Midbrain (tissue), 1 donor: ENCODE data around the gene SRGAP1.

Experiments used
- DNase-seq: peaks from one replicate; lab custom pipeline; 2025; lab: John Stamatoyannopoulos, UW

Gene SRGAP1

GRCh38 chr12:63937378-63938316 lies 93.1 kb downstream of the SRGAP1 start:
- DNase-seq, result no peak

DNA sequence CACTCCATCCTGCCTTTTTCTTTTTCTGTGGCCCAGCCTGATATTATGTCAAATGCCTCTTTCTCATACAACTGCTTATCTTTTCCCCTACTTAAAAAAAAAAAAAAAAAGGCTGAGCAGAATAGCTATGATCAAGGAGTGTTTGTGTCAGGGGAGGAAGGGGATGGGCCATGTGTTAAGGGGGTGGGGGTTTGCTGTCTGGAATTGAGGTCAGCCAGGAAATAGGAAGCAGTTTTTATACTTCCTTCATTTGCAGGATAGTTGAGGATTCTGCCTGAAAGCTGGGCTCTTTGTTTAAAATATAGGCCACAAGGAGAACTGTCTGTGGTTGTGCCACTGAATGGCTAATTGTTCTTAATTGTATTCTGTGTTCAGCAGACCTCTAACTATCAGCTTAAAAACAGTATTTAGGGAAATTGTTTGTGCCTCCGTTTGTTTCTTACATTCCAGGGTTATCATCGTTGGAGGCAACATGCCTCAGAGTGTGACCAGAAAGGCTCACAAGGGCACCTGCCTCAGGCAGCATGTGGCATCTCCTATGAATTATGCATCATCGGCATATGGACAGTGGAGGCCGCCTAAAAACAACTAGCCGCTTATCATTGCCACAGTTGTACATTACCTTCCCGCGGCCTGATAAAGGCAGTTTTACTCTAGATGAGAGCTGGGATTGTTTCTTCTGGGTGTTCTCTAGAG lies 96.0 kb downstream of the SRGAP1 start:
- peak; percentile 63 for DNase-seq

DNA sequence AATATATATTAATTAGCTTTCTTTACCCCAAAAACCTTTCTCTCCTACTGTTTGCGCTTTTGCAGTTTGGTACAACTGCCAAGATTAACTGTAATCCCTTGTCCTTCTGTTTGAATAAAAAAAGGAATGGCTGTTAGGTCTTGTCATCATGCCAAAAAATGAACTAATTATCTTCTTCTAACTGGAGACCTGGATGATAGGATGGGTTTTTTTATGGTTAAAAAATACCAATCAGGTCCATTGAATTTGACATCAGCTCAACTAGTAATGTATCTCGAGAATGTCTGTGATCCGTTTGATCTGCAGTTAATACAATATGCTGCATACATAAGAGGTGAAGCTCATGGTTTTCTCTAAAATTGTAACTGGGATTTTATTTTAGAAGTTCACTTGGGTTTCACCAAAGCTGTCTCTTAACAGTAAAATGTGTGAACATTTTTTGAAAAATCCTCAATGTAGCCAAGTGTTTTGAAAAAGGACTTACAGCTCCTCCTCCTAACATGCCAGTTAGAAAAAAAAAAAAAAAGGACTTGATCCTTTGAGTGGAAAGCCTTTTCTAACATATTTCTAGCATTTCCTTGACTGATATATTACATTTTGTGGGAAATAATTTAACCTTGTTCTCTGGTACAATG lies 96.8 kb downstream of the SRGAP1 start:
- peak; percentile 62 for DNase-seq

- peak; percentile 49 for DNase-seq
Measured at GRCh38 chr12:63941879-63942278, 97.4 kb downstream of the SRGAP1 start.

DNA sequence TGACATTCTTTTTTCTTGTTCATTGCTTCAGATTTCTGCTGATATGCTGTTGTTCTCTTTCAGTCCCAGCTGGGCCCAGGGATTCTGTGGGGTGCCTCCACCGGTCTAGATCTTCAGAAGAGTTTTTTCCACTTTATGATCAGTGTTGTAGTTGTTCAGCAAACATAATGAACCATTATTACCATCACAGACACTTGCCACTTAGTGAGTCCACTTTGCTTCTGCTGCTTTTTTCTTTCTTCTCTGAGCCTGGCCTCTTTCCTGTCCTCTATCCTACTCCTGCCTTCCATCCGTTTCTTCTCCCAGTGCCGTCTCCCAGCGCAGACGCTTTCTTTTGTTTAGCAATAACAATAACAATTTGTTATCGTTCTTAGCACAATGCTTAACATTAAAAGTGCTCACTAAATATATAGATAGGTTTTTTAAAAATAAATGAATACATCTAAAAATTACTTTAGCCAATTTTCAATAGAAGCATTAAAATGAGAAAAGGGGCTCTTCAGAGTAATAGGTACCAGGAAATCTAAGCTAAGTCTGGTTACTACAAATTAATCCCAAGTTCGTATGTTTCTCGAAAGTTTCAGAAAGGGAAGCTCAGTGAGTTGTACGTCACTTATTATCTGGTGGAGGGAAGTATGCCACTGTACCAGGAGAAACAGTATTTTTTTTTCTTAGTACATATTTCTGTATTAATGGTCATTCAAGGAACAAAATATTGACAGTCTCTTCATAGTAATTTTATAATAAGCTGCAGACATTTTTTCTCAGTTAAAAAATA lies 98.2 kb downstream of the SRGAP1 start:
- no peak for DNase-seq

- DNase-seq, result no peak
Measured at GRCh38 chr12:63944034-63944579, 99.6 kb downstream of the SRGAP1 start.

- peak; percentile 33 for DNase-seq
Measured at GRCh38 chr12:63944586-63945228, 100.2 kb downstream of the SRGAP1 start.

DNA sequence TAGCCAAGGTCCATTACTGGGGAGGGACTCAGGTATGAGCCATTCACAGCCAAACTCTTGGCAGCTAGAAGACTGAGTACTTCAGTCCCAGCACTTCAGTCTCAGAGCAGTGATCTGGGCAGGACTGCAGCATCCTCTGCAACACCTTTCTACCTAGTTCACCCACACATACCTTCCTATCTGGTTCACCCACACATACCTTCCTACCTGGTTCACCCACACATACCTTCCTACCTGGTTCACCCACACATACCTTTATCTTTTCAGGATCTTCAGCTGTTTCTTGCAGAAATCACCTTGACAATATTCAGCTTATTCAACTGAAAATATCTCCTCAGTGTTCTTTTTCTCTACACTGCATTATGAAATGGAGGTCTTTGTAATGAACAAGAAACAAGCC lies 101.3 kb downstream of the SRGAP1 start:
- no peak for DNase-seq

GRCh38 chr12:63948211-63948610 lies 103.7 kb downstream of the SRGAP1 start:
- no peak for DNase-seq

- peak; percentile 73 for DNase-seq
Measured at GRCh38 chr12:63949902-63950301, 105.4 kb downstream of the SRGAP1 start.

- DNase-seq, result no peak
Measured at GRCh38 chr12:63952995-63953394, 108.5 kb downstream of the SRGAP1 start.

- no peak for DNase-seq
Measured at GRCh38 chr12:63955831-63956666, 111.5 kb downstream of the SRGAP1 start.

- DNase-seq, result no peak
Measured at GRCh38 chr12:63957496-63957895, 113.0 kb downstream of the SRGAP1 start.

DNA sequence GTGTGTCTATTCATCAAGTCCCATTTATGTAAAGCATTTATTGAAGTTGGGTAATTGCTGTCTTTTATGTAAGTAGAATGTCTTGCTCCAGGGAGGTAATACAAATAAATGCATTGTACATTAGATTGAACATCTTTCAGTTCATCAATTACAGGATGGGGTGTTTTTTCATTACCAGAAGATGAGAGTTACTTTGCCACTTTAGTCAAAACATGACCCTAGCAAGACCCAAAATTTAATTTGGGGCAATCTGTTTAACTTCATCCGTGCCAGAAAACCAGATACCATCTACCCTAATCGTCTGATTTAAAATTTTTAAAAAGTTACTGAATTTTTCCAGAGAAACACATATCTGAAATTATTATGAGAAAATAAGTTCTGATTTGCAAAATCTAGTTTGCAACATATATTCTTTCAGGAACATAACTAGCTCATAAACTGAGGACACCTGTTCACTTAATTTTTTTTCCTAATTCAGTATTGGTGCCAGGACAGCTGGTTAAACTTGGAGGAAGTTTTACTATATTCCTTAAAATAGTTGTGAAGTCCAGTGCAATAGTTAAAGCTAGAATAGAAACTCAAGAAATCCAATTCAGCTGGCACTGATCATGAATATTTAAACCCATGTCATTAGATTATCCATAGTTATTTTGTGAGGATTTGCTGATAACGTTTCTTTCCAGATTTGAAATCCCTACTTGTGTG lies 114.5 kb downstream of the SRGAP1 start:
- no peak for DNase-seq

GRCh38 chr12:63961048-63961447 lies 116.5 kb downstream of the SRGAP1 start:
- DNase-seq, result no peak

- DNase-seq, result no peak
Measured at GRCh38 chr12:63961543-63961942, 117.0 kb downstream of the SRGAP1 start.

DNA sequence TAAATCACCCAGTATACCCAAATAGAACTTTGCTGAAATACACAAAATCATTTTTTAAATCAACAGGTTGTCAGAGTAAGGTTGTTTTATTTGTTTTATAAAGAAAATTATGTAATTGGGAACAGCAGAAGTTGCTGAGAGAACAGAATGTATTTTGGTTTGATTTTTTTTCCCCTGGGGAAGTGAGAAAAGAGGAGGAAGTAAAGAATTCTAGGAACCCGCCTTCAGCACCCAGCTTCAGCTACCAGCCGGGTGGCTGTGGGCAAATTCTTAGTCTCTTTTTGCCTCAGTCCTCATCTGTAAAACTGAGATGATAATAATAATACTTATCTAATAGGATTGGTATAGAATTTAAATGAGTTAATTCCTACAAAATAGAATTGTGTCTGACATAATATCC lies 119.4 kb downstream of the SRGAP1 start:
- peak; percentile 20 for DNase-seq

DNA sequence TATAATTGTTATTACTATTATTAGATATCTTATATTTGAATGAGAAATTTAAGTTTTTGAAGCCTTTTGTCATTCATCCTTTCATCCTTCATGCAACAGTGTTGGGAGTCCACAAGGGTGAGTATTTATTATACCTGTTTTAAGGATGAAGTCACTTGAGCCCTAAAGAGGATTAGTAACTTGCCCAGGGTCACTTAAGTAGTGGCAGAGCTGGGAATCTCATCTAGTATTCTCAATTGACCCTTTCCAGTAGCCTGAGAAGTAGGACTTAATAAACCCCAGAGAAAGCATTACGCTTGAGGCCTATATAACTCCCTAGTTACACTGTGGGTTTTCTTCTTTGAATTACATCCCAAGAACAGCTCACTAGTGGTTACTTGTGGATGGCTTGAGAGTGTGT lies 119.8 kb downstream of the SRGAP1 start:
- DNase-seq, result no peak

DNA sequence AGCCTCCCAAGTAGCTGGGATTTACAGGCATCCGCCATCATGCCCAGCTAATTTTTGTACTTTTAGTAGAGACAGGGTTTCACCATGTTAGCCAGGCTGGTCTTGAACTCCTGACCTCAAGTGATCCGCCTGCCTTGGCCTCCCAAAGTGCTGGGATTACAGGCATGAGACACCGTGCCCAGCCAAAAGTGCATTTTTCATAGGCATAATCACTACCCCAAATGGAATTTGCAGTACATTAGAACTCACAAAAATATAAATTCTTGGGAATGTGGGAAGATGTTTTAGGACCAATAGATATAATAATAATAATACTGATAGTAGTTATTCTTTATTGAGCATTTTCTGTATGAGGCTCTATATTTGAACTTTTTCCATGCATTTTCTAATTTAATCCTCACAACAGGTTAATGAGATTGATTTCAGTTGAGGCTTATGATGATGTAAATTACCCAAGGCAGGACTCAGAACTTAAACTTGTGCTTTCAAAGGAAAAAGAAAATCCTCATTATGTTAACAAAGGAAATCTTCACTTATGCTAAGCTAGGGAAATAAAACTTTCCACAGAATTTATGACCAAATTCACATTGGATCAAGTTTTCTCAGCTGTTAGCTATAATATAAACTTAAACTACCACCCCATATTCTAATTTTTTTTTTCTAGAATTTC lies 121.6 kb downstream of the SRGAP1 start:
- no peak for DNase-seq
